HG03196 (cell line): ENCODE results near the gene GNRH2.
"Not testable (repeated sequence)": the region's sequence is repeated elsewhere in the genome, so short reads cannot be mapped to it uniquely, and the experiment has no call there.

ENCODE experiments used
- ATAC-seq: cut with Tn5 transposase; IDR thresholded peaks from one replicate; pipeline ENCODE4 v1.9.1; 2021; ENCODE audit not compliant: unreplicated experiment

Gene GNRH2, protein sequence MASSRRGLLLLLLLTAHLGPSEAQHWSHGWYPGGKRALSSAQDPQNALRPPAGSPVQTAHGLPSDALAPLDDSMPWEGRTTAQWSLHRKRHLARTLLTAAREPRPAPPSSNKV

DNA sequence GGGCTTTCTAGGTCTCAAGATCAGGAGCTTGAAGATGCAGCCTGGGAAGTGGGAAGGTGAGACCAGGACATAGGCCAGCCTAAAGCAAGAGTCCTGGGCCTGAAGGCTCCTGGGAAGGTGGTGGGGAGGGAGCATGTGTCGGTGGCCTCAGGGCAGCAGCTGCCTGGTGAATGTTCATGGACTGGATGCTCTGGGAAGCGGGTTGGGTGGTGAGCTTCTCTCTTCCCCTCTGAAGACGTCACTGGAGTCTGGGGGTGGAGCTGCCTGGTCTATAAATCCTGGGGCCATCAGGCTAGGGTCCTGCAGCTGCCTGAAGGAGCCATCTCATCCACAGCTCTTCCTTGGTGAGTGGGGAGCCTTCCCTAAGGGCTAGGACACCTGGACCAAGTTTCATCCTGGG is at the start of gene GNRH2:
Gene GNRH2 (plus strand): TSS at position 301 of the 400 bp plus-strand sequence. CDS start 793 bp downstream, outside the sequence.
- no peak for ATAC-seq

DNA sequence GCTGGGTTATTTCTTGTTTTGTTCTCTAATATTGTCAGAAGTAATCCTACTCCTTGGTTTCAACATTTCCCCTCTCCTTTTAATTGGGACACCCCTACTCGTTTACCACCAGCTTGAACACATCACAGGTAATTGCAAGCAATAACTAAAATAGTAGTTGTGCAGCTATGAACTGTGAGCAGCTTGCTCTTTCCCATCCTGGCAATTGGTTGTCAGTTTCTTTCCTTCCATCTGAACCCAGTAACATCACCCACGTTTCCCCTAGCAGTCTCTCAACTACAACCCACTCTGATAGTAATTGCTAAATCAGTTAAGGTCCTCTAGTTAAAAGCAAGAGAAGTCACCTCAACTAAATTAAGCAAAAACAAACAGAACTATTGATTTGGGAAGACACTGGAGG is 47.6 kb upstream of the GNRH2 start:
- ATAC-seq: no peak

DNA sequence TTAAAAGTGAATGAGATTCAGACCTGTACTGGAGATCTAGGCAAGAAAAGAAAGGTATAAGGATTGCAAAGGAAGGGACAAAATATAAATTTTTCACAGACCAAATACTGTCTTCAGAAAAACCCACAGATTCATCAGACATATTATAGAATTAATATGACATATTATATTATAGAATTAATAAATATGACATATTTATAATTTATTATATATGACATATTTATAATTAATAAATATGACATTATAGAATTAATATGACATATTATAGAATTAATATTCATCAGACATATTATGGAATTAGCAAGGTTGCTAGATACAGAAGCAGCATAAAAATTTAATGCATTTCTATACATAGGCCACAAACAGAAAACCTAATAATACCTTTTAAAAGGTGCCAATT is 44.7 kb upstream of the GNRH2 start:
- no peak for ATAC-seq

DNA sequence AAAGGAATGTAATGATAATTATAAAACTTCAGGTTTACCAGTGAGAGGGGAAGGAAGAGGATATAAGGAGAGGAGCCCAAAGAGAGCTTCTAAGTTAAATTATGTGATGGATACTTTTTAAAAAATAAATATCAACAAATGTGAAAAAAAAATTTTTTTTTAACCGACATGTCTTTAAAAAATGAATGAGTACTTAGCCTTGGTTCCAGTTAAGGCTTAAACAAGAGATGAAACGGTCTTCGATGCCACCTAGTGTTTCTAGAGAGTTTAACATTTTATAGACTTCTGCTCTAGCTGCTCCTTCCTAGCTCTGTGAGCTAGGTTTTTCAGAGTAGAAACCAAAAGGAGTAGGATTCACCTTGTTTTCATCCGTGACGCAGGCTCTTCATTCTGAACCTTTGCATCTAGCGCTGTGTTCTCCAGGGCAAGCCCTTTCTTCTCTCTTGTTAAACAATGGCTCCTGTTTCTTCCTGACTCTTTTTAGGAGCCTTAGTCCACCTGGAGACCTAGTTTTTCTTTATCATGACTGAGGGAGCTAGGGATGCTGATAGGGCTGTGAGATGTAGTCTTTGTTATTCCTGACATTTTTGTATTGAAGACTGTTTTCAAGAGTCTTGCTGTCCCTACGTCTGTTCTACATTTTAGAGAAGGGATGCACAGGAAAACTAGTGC is 42.4 kb upstream of the GNRH2 start:
- ATAC-seq: no peak

DNA sequence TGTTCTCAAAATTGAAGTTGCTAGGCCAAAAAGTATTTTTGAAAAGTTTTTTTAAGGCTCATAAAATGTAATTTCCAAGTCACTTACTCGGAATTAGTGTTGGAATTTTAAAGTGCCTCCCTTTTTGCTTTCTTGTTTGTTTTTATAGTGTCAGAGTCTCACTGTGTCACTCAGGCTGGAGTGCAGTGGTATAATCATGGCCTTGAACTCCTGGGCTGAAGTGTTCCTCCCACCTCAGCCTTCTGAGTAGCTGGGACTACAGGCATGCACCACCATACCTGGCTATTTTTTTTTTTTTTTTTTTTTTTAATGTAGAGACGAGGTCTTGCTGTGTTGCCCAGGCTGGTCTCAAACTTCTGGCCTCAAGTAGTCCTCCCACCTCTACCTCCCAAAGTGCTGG is 40.0 kb upstream of the GNRH2 start:
- ATAC-seq: no peak

DNA sequence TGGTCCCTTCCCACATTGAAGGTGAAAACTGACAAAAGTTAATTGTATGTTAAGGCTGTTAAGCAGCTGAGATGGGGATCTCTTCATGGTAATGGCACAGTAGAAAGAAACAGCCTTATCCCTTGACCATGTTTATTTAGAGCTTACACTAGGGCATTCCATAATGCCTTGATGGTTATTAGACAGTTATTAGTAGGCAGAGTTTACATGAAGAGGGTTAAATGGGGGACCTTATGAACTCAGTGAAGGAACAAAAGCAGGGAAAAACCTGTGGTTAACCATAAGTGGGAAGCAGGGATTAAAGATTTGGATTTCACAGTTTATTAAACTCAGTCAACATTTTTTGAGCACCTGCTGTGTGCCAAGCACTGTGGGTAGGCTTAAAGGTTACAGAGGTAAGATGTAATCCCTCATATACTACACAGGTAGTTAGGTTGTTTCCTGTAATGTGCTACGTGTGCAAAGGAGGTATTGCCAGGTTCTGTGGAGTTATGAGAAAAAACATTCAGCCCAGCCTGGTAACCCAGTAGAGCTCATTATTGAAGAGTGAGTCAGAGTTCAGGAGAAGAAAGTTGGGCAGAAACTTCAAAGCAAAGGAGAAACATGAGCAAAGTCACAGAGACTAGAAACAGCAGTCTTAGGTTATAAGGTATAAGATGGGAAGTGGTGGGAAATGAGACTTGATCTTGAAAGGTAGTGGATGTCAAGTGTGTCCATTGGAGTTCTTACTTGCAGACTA is 32.3 kb upstream of the GNRH2 start:
- ATAC-seq: no peak

DNA sequence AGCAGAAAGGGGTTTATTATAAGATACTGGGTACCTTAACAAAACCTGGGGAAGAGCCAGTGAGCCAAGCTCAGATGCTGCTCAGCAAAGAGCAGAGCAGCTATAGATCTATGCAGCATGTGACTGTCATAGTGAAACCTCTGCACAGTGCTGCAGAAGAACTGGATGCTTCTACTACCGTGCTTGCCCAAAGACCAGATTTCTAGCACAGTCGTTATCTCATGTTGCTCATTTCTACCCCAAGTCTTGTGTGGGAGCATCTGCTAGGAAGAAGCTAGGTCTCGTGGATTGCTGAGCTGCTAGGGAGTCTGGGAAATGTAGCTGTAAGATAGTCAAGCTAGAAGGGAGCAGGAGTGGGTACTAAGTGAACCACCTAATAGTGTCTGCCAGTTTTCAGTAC is 31.7 kb upstream of the GNRH2 start:
- ATAC-seq: no peak

DNA sequence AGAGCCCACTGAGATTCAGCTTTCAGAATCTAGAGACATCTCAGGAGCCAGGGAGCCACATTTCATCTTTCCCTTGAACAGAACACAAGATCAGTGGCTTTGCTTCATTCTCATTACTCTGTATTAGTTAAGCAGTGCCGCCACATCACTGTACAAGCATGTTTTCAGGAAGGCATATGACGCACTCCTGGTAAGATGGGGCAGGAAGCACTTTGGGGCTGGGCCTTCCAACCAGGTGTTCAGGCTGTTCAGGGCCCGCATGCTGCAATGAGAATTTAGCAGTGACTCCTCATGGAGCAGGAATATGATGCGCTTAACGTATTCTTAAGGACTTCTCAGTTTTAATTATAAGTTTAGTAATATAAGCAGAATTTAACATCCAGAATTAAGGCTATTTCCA is 29.7 kb upstream of the GNRH2 start:
- ATAC-seq: no peak

DNA sequence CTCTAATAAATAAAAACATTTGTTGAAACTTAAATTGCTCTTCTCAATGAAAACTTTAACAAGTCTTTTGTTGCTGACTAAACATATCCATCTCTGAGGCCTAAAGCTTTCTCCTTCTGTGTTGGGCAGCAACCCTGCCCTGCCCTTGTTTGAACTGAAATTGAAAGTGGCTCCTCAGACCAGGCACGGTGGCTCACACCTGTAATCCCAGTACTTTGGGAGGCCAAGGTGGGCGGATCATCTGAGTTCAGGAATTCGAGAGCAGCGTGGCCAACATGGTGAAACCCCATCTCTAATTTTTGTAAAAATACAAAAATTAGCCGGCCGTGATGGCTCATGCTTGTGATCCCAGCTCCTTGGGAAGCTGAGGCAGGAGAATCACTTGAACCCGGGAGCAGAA is 29.2 kb upstream of the GNRH2 start:
- no peak for ATAC-seq

DNA sequence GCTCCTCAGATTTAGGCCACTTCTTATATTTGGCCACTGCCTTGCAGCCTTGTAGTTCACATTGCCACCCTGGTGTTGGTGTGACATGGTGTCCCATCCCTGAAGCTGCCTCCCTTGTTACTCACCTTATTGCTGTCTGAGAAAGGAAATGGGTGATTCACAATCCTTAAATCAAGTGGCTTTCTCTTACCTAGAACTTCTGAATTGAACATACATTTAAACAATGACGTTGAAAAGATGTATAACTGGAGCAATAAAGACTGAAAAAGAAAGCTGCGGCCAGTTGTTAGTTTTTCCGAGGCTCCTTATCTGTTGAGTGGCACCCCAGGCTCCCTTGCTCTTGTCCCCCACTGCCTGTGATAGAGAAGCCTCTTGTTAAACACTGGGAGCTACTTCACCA is 28.8 kb upstream of the GNRH2 start:
- ATAC-seq: no peak

DNA sequence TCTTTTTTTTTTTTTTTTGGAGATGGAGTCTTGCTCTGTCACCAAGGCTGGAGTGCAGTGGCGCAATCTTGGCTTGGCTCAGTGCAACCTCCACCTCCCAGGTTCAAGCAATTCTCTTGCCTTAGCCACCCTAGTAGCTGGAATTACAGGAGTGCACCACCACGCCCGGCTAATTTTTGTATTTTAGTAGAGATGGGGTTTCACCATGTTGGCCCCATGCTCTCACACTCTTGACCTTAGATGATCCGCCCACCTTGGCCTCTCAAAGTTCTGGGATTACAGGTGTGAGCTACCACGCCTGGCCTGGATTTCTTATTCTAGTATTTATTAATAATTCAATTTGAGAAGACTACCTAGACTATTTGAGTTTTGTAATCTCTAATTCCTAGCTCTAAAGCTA is 28.1 kb upstream of the GNRH2 start:
- ATAC-seq: not testable (repeated sequence)

DNA sequence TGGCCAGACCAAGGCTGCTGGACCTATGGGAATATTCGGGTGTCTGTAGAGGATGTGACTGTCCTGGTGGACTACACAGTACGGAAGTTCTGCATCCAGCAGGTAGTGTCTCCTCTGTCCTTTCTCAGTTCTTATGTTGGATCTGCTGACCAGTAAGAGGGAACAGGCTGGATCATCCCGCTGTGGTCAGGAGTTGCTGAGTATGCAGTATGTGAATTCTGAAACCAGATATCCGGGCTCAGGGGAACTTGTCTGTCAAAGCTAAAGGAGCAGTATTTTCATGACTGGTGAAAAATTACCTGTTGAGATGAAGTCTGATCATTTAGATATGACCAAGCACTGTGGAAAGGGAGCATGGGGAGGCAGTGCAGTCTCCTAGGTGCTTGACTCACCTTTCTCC is 22.1 kb upstream of the GNRH2 start:
- no peak for ATAC-seq

DNA sequence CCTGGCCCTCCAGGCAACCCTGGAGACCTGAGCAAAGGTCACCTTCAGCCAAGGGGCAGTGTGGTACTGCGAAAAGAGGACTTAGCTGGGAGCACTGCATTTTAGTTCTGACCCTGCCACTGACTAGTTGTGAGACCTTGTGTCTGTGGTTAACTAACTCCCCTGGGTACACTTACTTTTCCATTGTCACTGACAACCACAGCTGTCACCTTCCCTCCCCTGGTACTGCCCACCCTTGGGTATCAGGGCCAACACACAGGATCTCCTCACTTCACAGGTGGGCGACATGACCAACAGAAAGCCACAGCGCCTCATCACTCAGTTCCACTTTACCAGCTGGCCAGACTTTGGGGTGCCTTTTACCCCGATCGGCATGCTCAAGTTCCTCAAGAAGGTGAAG is 21.6 kb upstream of the GNRH2 start:
- ATAC-seq: no peak

DNA sequence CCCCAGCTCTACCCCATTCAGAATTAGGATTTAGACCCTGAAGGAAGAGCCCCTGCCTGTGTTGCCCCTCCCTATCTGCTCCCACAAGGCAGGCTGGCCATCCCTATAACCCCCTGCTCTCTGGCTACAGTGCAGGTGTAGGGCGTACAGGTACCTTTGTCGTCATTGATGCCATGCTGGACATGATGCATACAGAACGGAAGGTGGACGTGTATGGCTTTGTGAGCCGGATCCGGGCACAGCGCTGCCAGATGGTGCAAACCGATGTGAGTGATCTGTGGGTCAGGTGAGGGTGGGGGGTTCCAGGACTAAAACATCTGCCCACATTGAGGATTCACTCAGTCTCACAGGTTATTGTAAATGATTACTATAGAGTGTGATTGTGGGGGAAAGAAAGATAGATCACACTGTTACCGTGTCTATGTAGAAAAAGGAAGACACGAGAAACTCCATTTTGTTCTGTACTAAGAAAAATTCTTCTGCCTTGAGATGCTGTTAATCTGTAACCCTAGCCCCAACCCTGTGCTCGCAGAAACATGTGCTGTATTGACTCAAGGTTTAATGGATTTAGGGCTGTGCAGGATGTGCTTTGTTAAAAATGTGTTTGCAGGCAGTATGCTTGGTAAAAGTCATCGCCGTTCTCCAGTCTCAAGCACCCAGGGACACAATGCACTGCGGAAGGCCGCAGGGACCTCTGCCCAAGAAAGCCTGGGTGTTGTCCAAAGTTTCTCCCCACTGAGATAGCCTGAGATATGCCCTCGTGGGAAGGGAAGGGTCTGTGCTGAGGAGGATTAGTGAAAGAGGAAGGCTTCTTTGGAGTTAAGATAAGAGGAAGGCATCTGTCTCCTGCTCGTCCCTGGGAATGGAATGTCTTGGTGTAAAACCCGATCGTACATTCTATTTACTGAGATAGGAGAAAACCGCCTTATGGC is 20.6 kb upstream of the GNRH2 start:
- ATAC-seq: not testable (repeated sequence)

DNA sequence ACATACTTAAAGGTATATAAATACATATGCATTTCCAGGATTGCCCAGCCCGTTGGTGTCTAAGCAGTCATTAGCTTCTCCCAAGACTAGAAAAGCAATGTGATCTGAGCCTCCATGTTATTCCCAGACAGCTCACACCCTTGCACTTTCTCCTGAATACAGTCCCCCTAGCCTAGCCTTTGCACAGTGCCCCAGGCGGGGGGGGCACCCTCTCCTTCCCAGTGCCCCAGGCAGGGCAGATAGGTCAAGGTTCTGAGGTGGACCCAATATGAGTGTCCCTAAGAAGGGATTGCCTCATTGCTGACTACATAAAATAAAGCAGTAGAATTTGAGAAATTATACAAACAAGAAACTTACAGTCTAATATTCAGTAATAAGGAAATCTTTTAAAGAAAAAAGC is 15.4 kb upstream of the GNRH2 start:
- no peak for ATAC-seq

DNA sequence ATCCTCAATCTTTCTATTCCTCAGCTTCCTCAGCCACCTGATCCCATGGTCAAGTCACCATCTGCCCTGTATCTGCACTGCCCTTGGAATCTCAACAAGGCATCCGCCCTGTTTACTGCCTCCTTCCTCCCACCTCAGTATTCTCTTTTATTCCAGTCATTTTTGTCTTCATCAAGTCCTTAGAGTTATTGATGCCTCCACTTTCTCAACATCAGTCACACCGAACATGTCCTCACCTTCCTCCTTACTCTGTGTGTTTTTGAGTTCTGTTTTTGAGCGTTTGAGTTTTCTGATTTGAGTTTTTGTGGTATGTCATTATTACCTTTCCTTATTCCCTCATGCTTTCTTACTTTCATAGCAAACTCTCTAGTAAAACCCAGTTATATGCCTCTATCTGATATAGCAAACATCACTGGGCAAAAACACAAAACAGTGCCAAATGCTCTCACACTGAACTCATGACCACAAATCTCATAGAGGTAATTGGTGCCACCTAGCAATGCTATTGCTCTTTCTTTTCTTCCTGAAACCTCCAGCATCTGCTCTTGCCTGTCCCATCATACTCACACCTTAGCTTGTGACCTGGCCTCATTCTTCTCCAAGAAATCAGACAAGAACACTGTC is 11.8 kb upstream of the GNRH2 start:
- no peak for ATAC-seq

DNA sequence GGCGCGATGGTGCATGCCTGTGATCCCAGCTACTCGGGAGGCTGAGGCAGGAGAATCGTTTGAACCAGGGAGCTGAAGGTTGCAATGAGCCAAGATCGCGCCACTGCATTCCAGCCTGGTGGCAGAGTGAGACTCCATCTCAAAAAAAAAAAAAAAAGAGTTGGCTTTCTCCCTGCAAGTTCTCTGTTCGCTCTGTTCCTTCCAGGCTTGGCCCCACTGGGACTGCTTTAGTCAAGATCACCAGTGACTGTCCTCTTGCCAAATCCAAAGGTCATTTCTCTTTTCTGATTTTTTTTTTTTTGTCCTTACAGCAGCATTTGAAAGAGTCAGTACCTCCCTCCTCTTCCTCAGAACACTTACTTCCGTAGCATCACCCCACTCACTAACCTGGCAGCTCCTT is 10.8 kb upstream of the GNRH2 start:
- ATAC-seq: no peak

DNA sequence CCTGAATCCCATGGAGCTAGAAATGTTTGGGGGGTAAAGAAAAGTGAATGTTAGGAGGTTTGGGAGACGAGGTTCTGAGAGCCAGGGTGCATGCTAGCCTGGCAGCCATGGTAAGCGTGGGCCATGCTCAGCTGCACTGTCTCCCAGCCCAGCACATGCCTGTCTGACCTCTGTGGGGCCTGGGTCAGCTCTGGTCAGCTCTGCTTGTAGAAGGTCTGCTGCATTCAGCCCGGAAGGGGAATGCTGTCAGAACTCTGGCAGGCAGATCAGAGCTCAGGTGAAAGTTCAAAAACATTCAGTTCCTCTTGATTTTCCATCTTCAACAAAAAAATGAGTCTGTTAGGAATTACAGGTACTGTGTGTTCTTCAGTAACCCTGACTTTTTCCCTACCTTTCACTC is 5.8 kb upstream of the GNRH2 start:
- ATAC-seq: no peak

DNA sequence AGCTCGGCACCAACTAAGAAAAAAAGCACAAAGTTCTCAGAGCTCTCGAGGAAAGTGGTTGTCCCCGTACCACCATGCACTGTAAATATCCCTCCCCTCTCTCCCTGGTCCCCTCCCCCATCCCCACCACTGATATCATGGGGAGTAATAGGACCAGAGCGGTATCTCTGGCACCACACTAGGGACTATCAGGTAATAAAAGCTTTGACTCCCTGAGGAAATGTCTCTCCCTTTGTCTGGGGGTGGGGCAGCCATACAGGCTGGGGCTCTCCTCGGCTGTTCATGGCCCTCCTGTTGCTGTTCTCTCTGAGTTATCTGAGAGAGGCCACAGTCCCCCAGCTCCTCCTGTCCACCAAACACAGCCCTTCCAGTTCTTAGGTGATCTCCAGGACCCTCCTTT is 5.0 kb upstream of the GNRH2 start:
- no peak for ATAC-seq

DNA sequence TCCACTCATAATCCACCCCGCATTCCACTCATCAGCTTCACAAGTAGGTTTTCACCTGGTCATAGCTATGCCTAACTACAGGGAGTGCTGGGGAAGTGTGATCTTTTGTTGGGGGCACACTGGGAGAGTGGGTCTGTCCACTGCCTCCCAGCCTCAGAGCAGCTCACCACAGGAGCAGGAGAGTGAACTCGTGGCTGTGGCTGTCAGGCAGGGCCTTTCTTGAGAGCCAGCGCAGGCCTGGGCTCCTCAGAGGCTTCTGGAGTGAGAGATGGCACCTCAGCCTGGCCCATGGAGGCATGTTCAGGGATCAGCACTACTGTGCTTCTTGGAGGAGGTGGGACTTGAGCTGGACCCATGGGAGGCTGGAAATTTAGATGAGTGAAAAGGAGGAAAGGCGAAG is 4.0 kb upstream of the GNRH2 start:
- no peak for ATAC-seq

DNA sequence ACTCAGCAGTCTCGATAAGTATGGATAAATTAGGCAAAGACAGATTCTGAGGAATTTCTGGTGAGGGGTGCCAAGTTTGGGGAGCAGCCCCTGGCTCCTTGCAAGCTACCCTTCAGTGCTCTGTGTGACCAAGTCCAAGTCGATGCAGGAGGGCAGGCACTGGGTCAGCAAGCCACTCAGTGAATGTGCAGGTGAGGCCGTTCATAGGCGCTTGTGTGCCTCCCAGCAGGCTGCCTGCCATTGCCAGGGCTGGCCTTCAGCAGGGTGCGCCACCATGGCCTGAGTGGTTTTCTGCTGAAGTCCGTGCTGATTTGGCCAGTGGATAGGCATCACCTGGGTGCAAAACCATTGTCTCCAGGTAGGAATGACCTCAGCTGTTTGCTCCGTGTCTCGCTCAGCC is 3.3 kb upstream of the GNRH2 start:
- ATAC-seq: no peak
